HCT116 (cell line): Measurements from ENCODE around the gene ZMAT1. TPM values are rescaled to one million over a fixed set of nuclear protein-coding genes. Genes with fewer than 3 reads are reported as not detected.

Experiments used
- ATAC-seq: fragments of 200-7000 bp; cut with Tn5 transposase; 2 replicates; pipeline ENCODE4 v1.9.1; 2020; ENCODE audit warnings: mild to moderate bottlenecking, moderate library complexity
- BruUV-seq: library from RNA; stranded (reverse); fragments of 400-500 nt; replicated peaks from 2 replicates; lab custom pipeline; 2021; lab: Mats Ljungman, UMichigan
- CTCF ChIA-PET: fragments of 300-600 bp; sonication (Branson Sonifier 250); formaldehyde crosslinking; loops from one replicate; lab custom pipeline; 2021; ENCODE audit warnings: antibody characterized with exemption; lab: Charles Lee
- POLR2A ChIA-PET: fragments of 300-600, 350-600 bp; sonication (Branson Sonifier 250); formaldehyde crosslinking; loops from one replicate; lab custom pipeline; 2021; ENCODE audit warnings: antibody characterized with exemption; lab: Charles Lee
- RAD21 ChIA-PET, 2 experiments: fragments of 300-600 bp; sonication (Branson Sonifier 250); formaldehyde crosslinking; loops; one replicate each; lab custom pipeline; 2023; ENCODE audit warnings: low total read pairs in 2 of 2; ENCODE audit not compliant: uncharacterized antibody in 2 of 2, unreplicated experiment in 2 of 2, low non-redundant PET in 1 of 2; lab: Charles Lee
- DNase-seq: peaks from one replicate; pipeline ENCODE4 v3.0.0-alpha.2; 2010; ENCODE audit warnings: low read depth, low spot score
- H2AFZ ChIP-seq: fragments of 200-600 bp; shearing (Covaris generic), sonication (generic); 2 replicates; pipeline ENCODE4 v1.6.1; 2017; ENCODE audit warnings: low read depth, mixed run types, mixed read lengths, antibody characterized with exemption, low read length; ENCODE audit not compliant: poor library complexity, severe bottlenecking
- H3K27ac ChIP-seq: 2 replicates; pipeline ENCODE4 v1.5.1; 2012; ENCODE audit warnings: low read depth, low read length
- H3K27me3 ChIP-seq: fragments of 200-600 bp; sonication (generic); 2 replicates; pipeline ENCODE4 v1.6.1; 2016; ENCODE audit warnings: mixed run types, low read length, mixed read lengths; ENCODE audit not compliant: insufficient read depth
- H3K36me3 ChIP-seq, 2 experiments: fragments of 200-500 bp in 1 of 2; fragments of 200-600 bp in 1 of 2; sonication (Bioruptor generic) in 1 of 2; sonication (generic) in 1 of 2; 2 replicates each; pipeline versions ENCODE4 v1.5.1 to v1.6.1; 2014 to 2016; ENCODE audit warnings: low read length in 2 of 2, inconsistent platforms in 1 of 2, mixed read lengths in 1 of 2, mixed run types in 1 of 2; ENCODE audit not compliant: insufficient read depth in 2 of 2, control insufficient read depth in 1 of 2
- H3K4me1 ChIP-seq, 2 experiments: fragments of 200-600 bp in 1 of 2; sonication (generic) in 1 of 2; 2 replicates each; pipeline versions ENCODE4 v1.5.1 to v1.6.1; 2012 to 2017; ENCODE audit warnings: low read length in 2 of 2, inconsistent platforms in 1 of 2, mild to moderate bottlenecking in 1 of 2, mixed read lengths in 1 of 2, mixed run types in 1 of 2, moderate library complexity in 1 of 2; ENCODE audit not compliant: insufficient read depth in 2 of 2, control insufficient read depth in 1 of 2
- H3K4me2 ChIP-seq: fragments of 200-600 bp; sonication (generic); 2 replicates; pipeline ENCODE4 v1.6.1; 2017; ENCODE audit warnings: mixed run types, low read length, mixed read lengths
- H3K4me3 ChIP-seq, 2 experiments: fragments of 200-600 bp in 1 of 2; sonication (generic) in 1 of 2; replicated peaks in 1 of 2; 2 replicates each; pipeline ENCODE4 v1.5.1; 2011 to 2016; ENCODE audit warnings: low read length in 2 of 2, control low read depth in 1 of 2, low read depth in 1 of 2, mild to moderate bottlenecking in 1 of 2, mixed read lengths in 1 of 2, mixed run types in 1 of 2
- H3K79me2 ChIP-seq: fragments of 200-600 bp; sonication (generic); 2 replicates; pipeline ENCODE4 v1.6.1; 2017; ENCODE audit warnings: mild to moderate bottlenecking, mixed run types, low read length, moderate library complexity, mixed read lengths; ENCODE audit not compliant: insufficient read depth
- H3K9ac ChIP-seq: fragments of 200-600 bp; sonication (generic); 2 replicates; pipeline ENCODE4 v1.6.1; 2016; ENCODE audit warnings: low read length, mixed read lengths
- H3K9me2 ChIP-seq: fragments of 200-600 bp; sonication (generic), shearing (Covaris generic); 2 replicates; pipeline ENCODE4 v1.6.1; 2017; ENCODE audit warnings: mixed run types, mild to moderate bottlenecking, moderate library complexity; ENCODE audit not compliant: insufficient read depth
- H3K9me3 ChIP-seq, 2 experiments: fragments of 200-500 bp in 1 of 2; fragments of 200-600 bp in 1 of 2; sonication (Bioruptor generic) in 1 of 2; sonication (generic) in 1 of 2; 2 replicates each; pipeline ENCODE4 v1.6.1; 2014 to 2017; ENCODE audit warnings: low read length in 2 of 2, mixed read lengths in 2 of 2, inconsistent platforms in 1 of 2, low read depth in 1 of 2, mild to moderate bottlenecking in 1 of 2, mixed run types in 1 of 2, moderate library complexity in 1 of 2; ENCODE audit not compliant: control insufficient read depth in 1 of 2, insufficient read depth in 1 of 2
- H4K20me1 ChIP-seq: fragments of 200-600 bp; sonication (generic), shearing (Covaris generic); 2 replicates; pipeline ENCODE4 v1.6.1; 2017; ENCODE audit warnings: mixed run types, mild to moderate bottlenecking, moderate library complexity; ENCODE audit not compliant: insufficient read depth
- CBX3 ChIP-seq: IDR thresholded peaks from 2 replicates; pipeline ENCODE4 v1.6.1; 2012; ENCODE audit warnings: low read depth
- CEBPB ChIP-seq: IDR thresholded peaks from 2 replicates; pipeline ENCODE4 v1.6.1; 2012; ENCODE audit warnings: low read depth
- EGR1 ChIP-seq: IDR thresholded peaks from 2 replicates; pipeline ENCODE4 v1.6.1; 2012; ENCODE audit warnings: low read depth
- ELF1 ChIP-seq: IDR thresholded peaks from 2 replicates; pipeline ENCODE4 v1.6.1; 2012; ENCODE audit warnings: low read depth, borderline replicate concordance
- EZH2phosphoT487 ChIP-seq: fragments of 200-600 bp; IDR thresholded peaks from 2 replicates; pipeline ENCODE4 v1.6.1; 2018; ENCODE audit warnings: antibody characterized with exemption, borderline replicate concordance
- FOSL1 ChIP-seq: IDR thresholded peaks from 2 replicates; pipeline ENCODE4 v1.6.1; 2012; ENCODE audit warnings: low read depth
- JUND ChIP-seq: IDR thresholded peaks from 2 replicates; pipeline ENCODE4 v1.6.1; 2012
- POLR2A ChIP-seq: IDR thresholded peaks from 2 replicates; pipeline ENCODE4 v1.7.0; 2011; ENCODE audit warnings: borderline replicate concordance; ENCODE audit not compliant: insufficient read depth, insufficient read length; ENCODE audit errors: extremely low read depth
- POLR2AphosphoS5 ChIP-seq: IDR thresholded peaks from 2 replicates; pipeline ENCODE4 v1.6.1; 2011; ENCODE audit warnings: mild to moderate bottlenecking, low read depth, low read length, moderate library complexity
- RAD21 ChIP-seq: IDR thresholded peaks from 2 replicates; pipeline ENCODE4 v1.6.1; 2012; ENCODE audit warnings: low read depth, mild to moderate bottlenecking
- REST ChIP-seq: IDR thresholded peaks from 2 replicates; pipeline ENCODE4 v1.6.1; 2012; ENCODE audit warnings: low read depth
- SP1 ChIP-seq: IDR thresholded peaks from 2 replicates; pipeline ENCODE4 v1.6.1; 2012; ENCODE audit warnings: low read depth
- TCF7L2 ChIP-seq: IDR thresholded peaks from 2 replicates; pipeline ENCODE4 v1.7.0; 2011; ENCODE audit warnings: borderline replicate concordance, inconsistent platforms; ENCODE audit not compliant: insufficient read depth, insufficient read length; ENCODE audit errors: extremely low read depth
- YY1 ChIP-seq: IDR thresholded peaks from 2 replicates; pipeline ENCODE4 v1.6.1; 2011; ENCODE audit warnings: low read length, low read depth, moderate library complexity, mild to moderate bottlenecking; ENCODE audit not compliant: insufficient replicate concordance; ENCODE audit errors: extremely low read depth
- intact Hi-C: fragments of 100-400 bp; cut with micrococcal nuclease; formaldehyde crosslinking; loops from 2 replicates; pipeline ENCODE4 v1.10.0; 2022
- total RNA-seq: library from RNA; stranded (reverse); gene quantifications from one replicate; pipeline ENCODE4 v1.2.1, GENCODE V29; 2021; ENCODE audit not compliant: unreplicated experiment
- TF ChIP-seq, protein P1 (sequence below): IDR thresholded peaks from 2 replicates; pipeline ENCODE4 v1.6.1; 2012

The ZMAT1 gene
- total RNA-seq, 1 experiment from 2014 or later: 0.69 TPM

- no TSS peak for BruUV-seq
- TF ChIP-seq SP1 (no peak), EGR1 (no peak), EZH2phosphoT487 (no peak), POLR2AphosphoS5 (no peak), FOSL1 (no peak), JUND (no peak), POLR2A (no peak), CBX3 (no peak)
- ChIA-PET CTCF (no interaction called here), RAD21 (no interaction called here), POLR2A (no interaction called here)
- no peaks in the 10 kb centered on the region for H4K20me1 ChIP-seq
- no peaks in the 10 kb centered on the region for H3K4me1 ChIP-seq
- H2AFZ ChIP-seq: no peak overlapping the region
- H3K79me2 ChIP-seq: no peaks in the 10 kb centered on the region
- H3K36me3 ChIP-seq: no peaks in the 10 kb centered on the region
- no peaks in the 10 kb centered on the region for H3K27me3 ChIP-seq
- H3K4me3 ChIP-seq: no peak overlapping the region
- no peak overlapping the region for H3K4me2 ChIP-seq
- H3K9me2 ChIP-seq: no peaks in the 10 kb centered on the region
- ATAC-seq (no peak), DNase-seq (no peak)
- intact Hi-C loops: no loop called here
- no peaks in the 10 kb centered on the region for H3K9me3 ChIP-seq
- no peak overlapping the region for H3K9ac ChIP-seq
- H3K27ac ChIP-seq: no peak overlapping the region
Measured at GRCh38 chrX:101906136-101906796, 25.6 kb downstream of the ZMAT1 start.

DNA sequence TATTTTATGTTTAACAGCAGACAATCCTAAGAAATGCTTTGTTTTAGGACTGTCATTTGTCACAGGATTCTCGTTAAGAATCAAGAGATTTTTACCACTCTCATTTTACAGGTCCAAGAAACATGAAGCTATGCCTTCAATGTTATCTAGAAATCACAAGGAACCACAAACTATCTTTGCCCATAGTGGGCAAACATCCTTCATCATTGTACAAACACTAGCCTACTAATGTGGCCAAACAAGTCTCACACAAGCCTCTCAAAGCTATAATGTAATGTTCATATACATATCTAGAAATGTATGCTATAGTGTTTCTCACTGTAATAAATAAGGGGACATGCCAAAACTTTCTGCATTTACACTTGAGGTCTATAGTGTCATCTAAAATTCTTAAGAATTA, 26.8 kb downstream of the ZMAT1 start:
- no peak overlapping the region for H3K9ac ChIP-seq
- H3K27ac ChIP-seq: no peak overlapping the region
- POLR2A ChIA-PET: no interaction called here
- no TSS peak for BruUV-seq
- CTCF ChIA-PET: no interaction called here
- no peaks in the 10 kb centered on the region for H3K36me3 ChIP-seq
- RAD21 ChIA-PET: no interaction called here
- no peaks in the 10 kb centered on the region for H3K4me1 ChIP-seq
- no peak for DNase-seq
- H3K9me3 ChIP-seq: no peaks in the 10 kb centered on the region
- ATAC-seq: no peak
- no peak overlapping the region for H3K4me3 ChIP-seq
- intact Hi-C loops: no loop called here
- TF ChIP-seq POLR2A (no peak), CEBPB (no peak), RAD21 (no peak), YY1 (no peak), REST (no peak), FOSL1 (no peak), EGR1 (no peak), TCF7L2 (no peak), ELF1 (no peak)
- TF ChIP-seq, protein P1, sequence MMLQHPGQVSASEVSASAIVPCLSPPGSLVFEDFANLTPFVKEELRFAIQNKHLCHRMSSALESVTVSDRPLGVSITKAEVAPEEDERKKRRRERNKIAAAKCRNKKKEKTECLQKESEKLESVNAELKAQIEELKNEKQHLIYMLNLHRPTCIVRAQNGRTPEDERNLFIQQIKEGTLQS: no peak
- no peak overlapping the region for H2AFZ ChIP-seq
- no peaks in the 10 kb centered on the region for H3K79me2 ChIP-seq
- no peaks in the 10 kb centered on the region for H3K9me2 ChIP-seq
- no peak overlapping the region for H3K4me2 ChIP-seq
- H3K27me3 ChIP-seq: no peaks in the 10 kb centered on the region
- no peaks in the 10 kb centered on the region for H4K20me1 ChIP-seq
